IMR-90 (cell line): ENCODE data around the gene GSTT2B. TPM values are rescaled to one million over a fixed set of nuclear protein-coding genes. Genes with fewer than 3 reads are reported as not detected.
"Not testable (repeated sequence)": the region's sequence is repeated elsewhere in the genome, so short reads cannot be mapped to it uniquely, and the experiment has no call there.

Experiments used
- ATAC-seq: fragments of 200-7000 bp; cut with Tn5 transposase; 2 replicates; pipeline ENCODE4 v1.9.1; 2020; ENCODE audit warnings: low read depth, mild to moderate bottlenecking, moderate library complexity
- BruUV-seq: library from RNA; stranded (reverse); fragments of 400-500 nt; replicated peaks from 2 replicates; lab custom pipeline; 2021; lab: Mats Ljungman, UMichigan
- CTCF ChIA-PET: fragments of 300-600 bp; formaldehyde crosslinking; extraction: SDS; loops from one replicate; lab custom pipeline; 2021; ENCODE audit warnings: antibody characterized with exemption; lab: Yijun Ruan, JAX
- POLR2A ChIA-PET: fragments of 300-600 bp; sonication (Branson Sonifier 250); formaldehyde crosslinking; loops from one replicate; lab custom pipeline; 2022; ENCODE audit warnings: antibody characterized with exemption; ENCODE audit not compliant: unreplicated experiment; lab: Charles Lee
- DNase-seq: peaks from one replicate; pipeline ENCODE4 v3.0.0; 2013
- H2AFZ ChIP-seq: replicated peaks from 2 replicates; pipeline ENCODE3; 2013; ENCODE audit warnings: low read length, mild to moderate bottlenecking; ENCODE audit not compliant: poor library complexity
- H2AK5ac ChIP-seq: 2 replicates; pipeline ENCODE4 v1.6.1; 2013; ENCODE audit warnings: low read depth, low read length, inconsistent platforms
- H2AK9ac ChIP-seq: replicated peaks from 2 replicates; pipeline ENCODE3; 2013; ENCODE audit warnings: mild to moderate bottlenecking, low read depth, low read length, moderate library complexity; ENCODE audit not compliant: poor library complexity
- H2BK120ac ChIP-seq: 2 replicates; pipeline ENCODE4 v1.6.1; 2013; ENCODE audit warnings: low read depth, low read length, inconsistent platforms
- H2BK15ac ChIP-seq: 3 replicates; pipeline ENCODE4 v1.6.1; 2013; ENCODE audit warnings: low read depth, low read length, inconsistent platforms
- H2BK20ac ChIP-seq: 2 replicates; pipeline ENCODE4 v1.6.1; 2013; ENCODE audit warnings: low read depth, mild to moderate bottlenecking, inconsistent platforms, low read length, moderate library complexity
- H2BK5ac ChIP-seq: 2 replicates; pipeline ENCODE4 v1.6.1; 2013; ENCODE audit warnings: mild to moderate bottlenecking, low read depth, low read length, inconsistent platforms; ENCODE audit not compliant: poor library complexity, severe bottlenecking
- H3K14ac ChIP-seq: replicated peaks from 2 replicates; pipeline ENCODE4 v1.6.1; 2013; ENCODE audit warnings: low read depth, low read length, inconsistent platforms
- H3K18ac ChIP-seq: 2 replicates; pipeline ENCODE4 v1.6.1; 2013; ENCODE audit warnings: low read depth, low read length, control low read depth
- H3K23ac ChIP-seq: 2 replicates; pipeline ENCODE4 v1.6.1; 2013; ENCODE audit warnings: low read depth, low read length, inconsistent platforms
- H3K27ac ChIP-seq: 2 replicates; pipeline ENCODE4 v1.5.1; 2013; ENCODE audit warnings: mild to moderate bottlenecking, control low read depth, low read length; ENCODE audit not compliant: insufficient read depth
- H3K27me3 ChIP-seq: 2 replicates; pipeline ENCODE4 v1.6.1; 2013; ENCODE audit warnings: low read length; ENCODE audit not compliant: control insufficient read depth, insufficient read depth
- H3K36me3 ChIP-seq: 2 replicates; pipeline ENCODE4 v1.6.1; 2013; ENCODE audit warnings: low read length, mixed read lengths; ENCODE audit not compliant: control insufficient read depth, insufficient read depth
- H3K4ac ChIP-seq: 2 replicates; pipeline ENCODE4 v1.6.1; 2013; ENCODE audit warnings: low read depth, low read length, inconsistent platforms
- H3K4me1 ChIP-seq: 2 replicates; pipeline ENCODE4 v1.6.1; 2013; ENCODE audit warnings: low read length, mixed read lengths; ENCODE audit not compliant: control insufficient read depth, insufficient read depth
- H3K4me2 ChIP-seq: 2 replicates; pipeline ENCODE4 v1.6.1; 2013; ENCODE audit warnings: low read depth, mild to moderate bottlenecking, control low read depth, low read length, moderate library complexity
- H3K4me3 ChIP-seq: 2 replicates; pipeline ENCODE4 v1.5.1; 2013; ENCODE audit warnings: low read depth, mild to moderate bottlenecking, control low read depth, low read length, moderate library complexity; ENCODE audit not compliant: insufficient read depth
- H3K56ac ChIP-seq: 2 replicates; pipeline ENCODE4 v1.6.1; 2013; ENCODE audit warnings: low read length, inconsistent platforms; ENCODE audit not compliant: insufficient read depth; ENCODE audit errors: extremely low read depth
- H3K79me1 ChIP-seq, 2 experiments: 2 replicates each; pipeline ENCODE4 v1.6.1; 2013; ENCODE audit warnings: low read length in 2 of 2, inconsistent platforms in 1 of 2, low read depth in 1 of 2
- H3K9ac ChIP-seq: 2 replicates; pipeline ENCODE4 v1.6.1; 2013; ENCODE audit warnings: low read depth, low read length, control low read depth
- H3K9me1 ChIP-seq: 2 replicates; pipeline ENCODE4 v1.6.1; 2013; ENCODE audit warnings: low read length, inconsistent platforms; ENCODE audit not compliant: insufficient read depth
- H3K9me3 ChIP-seq: 2 replicates; pipeline ENCODE4 v1.6.1; 2013; ENCODE audit warnings: low read length; ENCODE audit not compliant: control insufficient read depth, insufficient read depth
- H4K20me1 ChIP-seq: 2 replicates; pipeline ENCODE4 v1.6.1; 2013; ENCODE audit warnings: low read length, inconsistent platforms; ENCODE audit not compliant: insufficient read depth
- H4K5ac ChIP-seq: 2 replicates; pipeline ENCODE4 v1.6.1; 2013; ENCODE audit warnings: mild to moderate bottlenecking, low read depth, low read length, control low read depth
- H4K8ac ChIP-seq, 2 experiments: 2 replicates each; pipeline ENCODE4 v1.6.1; 2013; ENCODE audit warnings: low read depth in 2 of 2, low read length in 2 of 2, control low read depth in 1 of 2, inconsistent platforms in 1 of 2
- H4K91ac ChIP-seq: 2 replicates; pipeline ENCODE4 v1.6.1; 2013; ENCODE audit warnings: low read depth, low read length, inconsistent platforms; ENCODE audit not compliant: insufficient read depth
- WGBS, 2 experiments: methylation state at CpG; one replicate each; pipeline versions ENCODE4 v1.1.5 to v1.1.7; 2013; ENCODE audit warnings: missing lambda C conversion rate in 2 of 2; ENCODE audit not compliant: insufficient read length in 1 of 2; ENCODE audit errors: extremely low coverage in 2 of 2; 5-methylcytosine and 5-hydroxymethylcytosine counted together
- dilution Hi-C: fragments of 300-500 bp; cut with HindIII; formaldehyde crosslinking; loops from one replicate; pipeline ENCODE4 v1.14.3; 2018; ENCODE audit warnings: low sequenced_read_pairs; ENCODE audit not compliant: unreplicated experiment
- in situ Hi-C: fragments of 300-500 bp; cut with MboI; formaldehyde crosslinking; loops from 3 replicates; pipeline ENCODE4 v1.14.3; 2019; ENCODE audit warnings: low sequenced_read_pairs, inconsistent platforms, mixed read lengths
- intact Hi-C: fragments of 100-400 bp; cut with micrococcal nuclease; formaldehyde crosslinking; loops from 2 replicates; pipeline ENCODE4 v1.10.0; 2022
- polyA plus RNA-seq, 3 experiments: library from polyadenylated mRNA; depleted of rRNA; stranded (reverse); fragments of >200 nt; gene quantifications; 2 replicates each; pipeline ENCODE4 v1.2.3, GENCODE V29; 2012; ENCODE audit warnings: low replicate concordance in 1 of 3
- total RNA-seq: library from RNA; depleted of rRNA; stranded (reverse); fragments of >200 nt; gene quantifications from 2 replicates; pipeline ENCODE4 v1.2.3, GENCODE V29; 2012

GSTT2B gene
- total and polyA plus RNA-seq, 2 of the 4 experiments (the other 2 are of a cell fraction) = 15.1 to 77.0 TPM

GRCh38 chr22:23974836-23975352, 13.9 kb upstream of the GSTT2B start:
- H3K36me3 ChIP-seq = peaks cover 14% of the 10 kb centered on the region
- H2AK5ac ChIP-seq, H2BK120ac ChIP-seq, H4K91ac ChIP-seq, intact Hi-C loops, H4K5ac ChIP-seq, H4K20me1 ChIP-seq, H3K9me1 ChIP-seq, H3K56ac ChIP-seq, DNase-seq, in situ Hi-C loops, POLR2A ChIA-PET, BruUV-seq, H3K4me1 ChIP-seq, H2AFZ ChIP-seq, H3K23ac ChIP-seq, H3K9ac ChIP-seq, H3K18ac ChIP-seq, H3K27me3 ChIP-seq, H3K4me3 ChIP-seq, H2BK15ac ChIP-seq, H3K4me2 ChIP-seq, dilution Hi-C loops, H4K8ac ChIP-seq, CTCF ChIA-PET, H3K14ac ChIP-seq, H3K4ac ChIP-seq, H3K9me3 ChIP-seq, H2AK9ac ChIP-seq, H3K27ac ChIP-seq, H2BK5ac ChIP-seq, H2BK20ac ChIP-seq: not testable (repeated sequence)
- ATAC-seq = peak; percentile 1; the same call in 1 of the 2 replicates
- H3K79me1 ChIP-seq = peaks cover 8 to 13% of the 10 kb centered on the region in 2 experiments
- no CpG with 5 or more reads among the region's 27 CpGs for WGBS, 2 experiments

- H4K91ac ChIP-seq, H3K9ac ChIP-seq, in situ Hi-C loops, H3K4me2 ChIP-seq, H4K5ac ChIP-seq, H3K27ac ChIP-seq, H2BK5ac ChIP-seq, H4K8ac ChIP-seq, H3K14ac ChIP-seq, H3K4ac ChIP-seq, H3K9me3 ChIP-seq, DNase-seq, H3K23ac ChIP-seq, BruUV-seq, H2AK9ac ChIP-seq, H3K27me3 ChIP-seq, intact Hi-C loops, H2BK15ac ChIP-seq, H3K9me1 ChIP-seq, H3K18ac ChIP-seq, H3K56ac ChIP-seq, H2AFZ ChIP-seq, dilution Hi-C loops, H2BK120ac ChIP-seq, H4K20me1 ChIP-seq, H2AK5ac ChIP-seq, H3K4me1 ChIP-seq, H3K4me3 ChIP-seq, H2BK20ac ChIP-seq, POLR2A ChIA-PET, CTCF ChIA-PET: not testable (repeated sequence)
- Histone ChIP-seq H3K79me1 (peaks cover 9 to 18% of the 10 kb centered on the region in 2 experiments), H3K36me3 (peaks cover 17% of the 10 kb centered on the region)
- no CpG with 5 or more reads among the region's 29 CpGs for WGBS, 2 experiments
- peak; percentile 95 for ATAC-seq
Observed at GRCh38 chr22:23974345-23974744, 13.3 kb upstream of the GSTT2B start, which contains the start of gene DDT. Gene DDT, minus strand, starts transcription at chr22:23974441. Its CDS starts 27 bp downstream, at chr22:23974414.
